Choroid plexus epithelial cell (primary cell): ENCODE measurements around the gene MLXIPL.

Experiments used
- DNase-seq: peaks from one replicate; pipeline ENCODE4 v3.0.0-alpha.2; 2010; ENCODE audit warnings: low read depth
- H3K4me3 ChIP-seq: 2 replicates; pipeline ENCODE4 v1.5.1; 2011; ENCODE audit warnings: low read depth, mild to moderate bottlenecking, control low read depth, low read length, moderate library complexity
- CTCF ChIP-seq: conservative IDR thresholded peaks from 2 replicates; pipeline ENCODE4 v1.5.1; 2011; ENCODE audit warnings: low read depth, mild to moderate bottlenecking, control low read depth, inconsistent platforms, low read length, moderate library complexity

Gene MLXIPL

GRCh38 chr7:73649576-73649975, 25.3 kb upstream of the MLXIPL start:
- no peak for DNase-seq
- no peak for TF ChIP-seq CTCF
- no peak overlapping the region for H3K4me3 ChIP-seq

GRCh38 chr7:73648593-73649332, 24.4 kb upstream of the MLXIPL start:
- no peak overlapping the region for H3K4me3 ChIP-seq
- no peak for DNase-seq
- no peak for TF ChIP-seq CTCF

- DNase-seq: no peak
- TF ChIP-seq CTCF: no peak
- H3K4me3 ChIP-seq: no peak overlapping the region
These were observed 23.6 kb upstream of the MLXIPL start for GRCh38 chr7:73647725-73648592.

GRCh38 chr7:73646785-73647724, 22.7 kb upstream of the MLXIPL start:
- H3K4me3 ChIP-seq: no peak overlapping the region
- TF ChIP-seq CTCF: no peak

GRCh38 chr7:73645643-73646174, 21.4 kb upstream of the MLXIPL start:
- DNase-seq: no peak
- H3K4me3 ChIP-seq: no peak overlapping the region
- no peak for TF ChIP-seq CTCF

More at GRCh38 chr7:73646785-73647724, 22.7 kb upstream of the MLXIPL start:
- no peak for DNase-seq

- no peak for TF ChIP-seq CTCF
- H3K4me3 ChIP-seq: no peak overlapping the region
- DNase-seq: no peak
These were observed 20.5 kb upstream of the MLXIPL start for GRCh38 chr7:73644688-73645286.
